Measurements from ENCODE around the gene HDAC3. TPM values are rescaled to one million over a fixed set of nuclear protein-coding genes. Genes with fewer than 3 reads are reported as not detected.

The HDAC3 gene
- total RNA-seq, 2 donors from 2014 or later: 21.0 to 22.2 TPM

GRCh38 chr5:141641634-141642267 lies 5.1 kb upstream of the HDAC3 start:
- H3K27me3 ChIP-seq: no peaks in the 10 kb centered on the region
- no peak overlapping the region for H3K27ac ChIP-seq
- H3K4me3 ChIP-seq: no peak overlapping the region
- no peaks in the 10 kb centered on the region for H3K9me3 ChIP-seq
- DNase-seq (ENCODE audit: low spot score): no peak
- H3K36me3 ChIP-seq: no peaks in the 10 kb centered on the region
- TF ChIP-seq CTCF (IDR thresholded peaks at IDR 0.05): no peak
- peaks cover 0 to 14% of the 10 kb centered on the region in 2 donors for H3K4me1 ChIP-seq

- no peak for TF ChIP-seq CTCF (IDR thresholded peaks at IDR 0.05)
- H3K36me3 ChIP-seq: no peaks in the 10 kb centered on the region
Observed at GRCh38 chr5:141640698-141641097, 4.0 kb upstream of the HDAC3 start.

GRCh38 chr5:141640051-141640415 lies 3.4 kb upstream of the HDAC3 start:
- Histone ChIP-seq H3K9me3 (no peaks in the 10 kb centered on the region), H3K4me3 (no peak overlapping the region), H3K27me3 (no peaks in the 10 kb centered on the region), H3K36me3 (no peaks in the 10 kb centered on the region), H3K4me1 (peaks cover 0 to 26% of the 10 kb centered on the region in 2 donors), H3K27ac (no peak overlapping the region)
- no peak for DNase-seq (ENCODE audit: low spot score)
- TF ChIP-seq CTCF (IDR thresholded peaks at IDR 0.05): no peak

More at GRCh38 chr5:141640698-141641097, 4.0 kb upstream of the HDAC3 start:
- H3K27me3 ChIP-seq: no peaks in the 10 kb centered on the region
- peaks cover 0 to 20% of the 10 kb centered on the region in 2 donors for H3K4me1 ChIP-seq
- DNase-seq (ENCODE audit: low spot score): no peak
- no peaks in the 10 kb centered on the region for H3K9me3 ChIP-seq
- no peak overlapping the region for H3K27ac ChIP-seq
- H3K4me3 ChIP-seq: no peak overlapping the region

GRCh38 chr5:141639357-141640050 lies 2.9 kb upstream of the HDAC3 start:
- no peak overlapping the region for H3K27ac ChIP-seq
- no peak for DNase-seq (ENCODE audit: low spot score)
- H3K9me3 ChIP-seq: no peaks in the 10 kb centered on the region
- H3K4me1 ChIP-seq: peaks cover 0 to 30% of the 10 kb centered on the region in 2 donors
- no peaks in the 10 kb centered on the region for H3K36me3 ChIP-seq
- TF ChIP-seq CTCF (IDR thresholded peaks at IDR 0.05): no peak
- H3K4me3 ChIP-seq: no peak overlapping the region
- no peaks in the 10 kb centered on the region for H3K27me3 ChIP-seq

GRCh38 chr5:141638771-141639170 lies 2.1 kb upstream of the HDAC3 start:
- Histone ChIP-seq H3K9me3 (no peaks in the 10 kb centered on the region), H3K27me3 (no peaks in the 10 kb centered on the region), H3K4me3 (no peak overlapping the region), H3K36me3 (no peaks in the 10 kb centered on the region), H3K27ac (no peak overlapping the region), H3K4me1 (peaks cover 0 to 35% of the 10 kb centered on the region in 2 donors)
- no peak for TF ChIP-seq CTCF (IDR thresholded peaks at IDR 0.05)
- no peak for DNase-seq (ENCODE audit: low spot score)

Data from right atrium auricular region (tissue), 2 donors.